HEK293 (cell line): Measurements from ENCODE around the gene NLGN1.

ENCODE experiments used
- CTCF ChIA-PET: fragments of 350-600 bp; formaldehyde crosslinking; extraction: SDS; loops from one replicate; lab custom pipeline; 2021; ENCODE audit warnings: antibody characterized with exemption; lab: Yijun Ruan, JAX
- POLR2A ChIA-PET: fragments of 300-600 bp; formaldehyde crosslinking; extraction: SDS; loops from one replicate; lab custom pipeline; 2020; ENCODE audit warnings: antibody characterized with exemption, inconsistent platforms; lab: Yijun Ruan, JAX
- H3K27ac ChIP-seq: fragments of 200-500 bp; sonication (Bioruptor generic); 2 replicates; pipeline ENCODE4 v1.5.1; 2014; ENCODE audit warnings: low read depth, low read length, control low read depth, inconsistent platforms; ENCODE audit errors: extremely low read depth
- H3K36me3 ChIP-seq, 2 experiments: fragments of 200-500 bp in 1 of 2; sonication (Bioruptor generic) in 1 of 2; 1 replicate in 1 of 2; 2 replicates in 1 of 2; pipeline ENCODE4 v1.5.1; 2014 to 2017; ENCODE audit warnings: inconsistent platforms in 2 of 2, low read length in 2 of 2; ENCODE audit not compliant: control insufficient read depth in 2 of 2, insufficient read depth in 1 of 2
- H3K4me1 ChIP-seq: fragments of 200-500 bp; sonication (Bioruptor generic); 2 replicates; pipeline ENCODE4 v1.5.1; 2014; ENCODE audit warnings: mild to moderate bottlenecking, low read length, inconsistent platforms; ENCODE audit not compliant: control insufficient read depth, insufficient read depth
- H3K4me3 ChIP-seq: 2 replicates; pipeline ENCODE4 v1.5.1; 2011; ENCODE audit warnings: low read depth, mild to moderate bottlenecking, control low read depth, low read length, moderate library complexity
- H3K9me3 ChIP-seq: fragments of 200-500 bp; sonication (Bioruptor generic); 2 replicates; pipeline ENCODE4 v1.5.1; 2014; ENCODE audit warnings: low read depth, low read length, inconsistent platforms; ENCODE audit not compliant: control insufficient read depth, insufficient read depth
- EGR2 ChIP-seq: fragments of 450-650 bp; formaldehyde crosslinking; IDR thresholded peaks from 2 replicates; pipeline ENCODE4 v1.5.1; 2016; ENCODE audit warnings: low read depth, missing biosample characterization, missing genetic modification characterization
- KLF9 ChIP-seq: fragments of 450-650 bp; formaldehyde crosslinking; IDR thresholded peaks from 2 replicates; pipeline ENCODE4 v1.5.1; 2016; ENCODE audit warnings: missing biosample characterization, missing genetic modification characterization, low read depth
- OSR2 ChIP-seq: fragments of 450-650 bp; formaldehyde crosslinking; IDR thresholded peaks from 2 replicates; pipeline ENCODE4 v1.5.1; 2016; ENCODE audit warnings: missing biosample characterization, missing genetic modification characterization
- ZBTB8A ChIP-seq: fragments of 450-650 bp; formaldehyde crosslinking; IDR thresholded peaks from 2 replicates; pipeline ENCODE4 v1.5.1; 2016; ENCODE audit warnings: missing biosample characterization, missing genetic modification characterization
- ZNF10 ChIP-seq: fragments of 450-650 bp; formaldehyde crosslinking; IDR thresholded peaks from 2 replicates; pipeline ENCODE4 v1.5.1; 2017; ENCODE audit warnings: missing biosample characterization, missing genetic modification characterization
- ZNF114 ChIP-seq: fragments of 450-650 bp; formaldehyde crosslinking; IDR thresholded peaks from 2 replicates; pipeline ENCODE4 v1.5.0; 2017; ENCODE audit warnings: missing biosample characterization, missing genetic modification characterization
- ZNF2 ChIP-seq: fragments of 450-650 bp; formaldehyde crosslinking; IDR thresholded peaks from 2 replicates; pipeline ENCODE4 v1.5.1; 2016; ENCODE audit warnings: missing biosample characterization, missing genetic modification characterization
- ZNF274 ChIP-seq, 2 experiments: fragments of 200-500 bp in 1 of 2; fragments of 450-650 bp in 1 of 2; sonication (Bioruptor generic) in 1 of 2; formaldehyde crosslinking in 1 of 2; IDR thresholded peaks; 2 replicates each; pipeline versions ENCODE4 v1.5.1 to v1.6.1; 2014 to 2016; ENCODE audit warnings: borderline replicate concordance in 1 of 2, inconsistent platforms in 1 of 2, low read length in 1 of 2, missing biosample characterization in 1 of 2, missing genetic modification characterization in 1 of 2
- ZNF510 ChIP-seq: fragments of 450-650 bp; formaldehyde crosslinking; IDR thresholded peaks from 2 replicates; pipeline ENCODE4 v1.5.1; 2018; ENCODE audit warnings: mild to moderate bottlenecking, missing genetic modification characterization, missing biosample characterization; ENCODE audit not compliant: insufficient replicate concordance
- ZNF707 ChIP-seq: fragments of 450-650 bp; formaldehyde crosslinking; IDR thresholded peaks from 2 replicates; pipeline ENCODE4 v1.5.1; 2016; ENCODE audit warnings: missing biosample characterization, missing genetic modification characterization
- ZNF843 ChIP-seq: fragments of 450-650 bp; formaldehyde crosslinking; IDR thresholded peaks from 2 replicates; pipeline ENCODE4 v1.5.1; 2016; ENCODE audit warnings: missing biosample characterization, missing genetic modification characterization
- TF ChIP-seq, protein P1 (sequence below): fragments of 450-650 bp; formaldehyde crosslinking; IDR thresholded peaks from 2 replicates; pipeline ENCODE4 v1.5.1; 2016; ENCODE audit warnings: missing biosample characterization, missing genetic modification characterization
- TF ChIP-seq, protein P2 (sequence below): fragments of 450-650 bp; formaldehyde crosslinking; IDR thresholded peaks from 2 replicates; pipeline ENCODE4 v1.5.1; 2016; ENCODE audit warnings: missing biosample characterization, missing genetic modification characterization, low read depth
- TF ChIP-seq, protein P3 (sequence below): fragments of 450-650 bp; formaldehyde crosslinking; IDR thresholded peaks from 2 replicates; pipeline ENCODE4 v1.5.1; 2016; ENCODE audit warnings: missing biosample characterization, missing genetic modification characterization
- TF ChIP-seq, protein P4 (sequence below): fragments of 450-650 bp; formaldehyde crosslinking; IDR thresholded peaks from 2 replicates; pipeline ENCODE4 v1.5.1; 2016; ENCODE audit warnings: missing biosample characterization, missing genetic modification characterization
- TF ChIP-seq, protein P5 (sequence below): fragments of 450-650 bp; formaldehyde crosslinking; IDR thresholded peaks from 2 replicates; pipeline ENCODE4 v1.5.1; 2016; ENCODE audit warnings: missing biosample characterization, missing genetic modification characterization, borderline replicate concordance

NLGN1 gene

DNA sequence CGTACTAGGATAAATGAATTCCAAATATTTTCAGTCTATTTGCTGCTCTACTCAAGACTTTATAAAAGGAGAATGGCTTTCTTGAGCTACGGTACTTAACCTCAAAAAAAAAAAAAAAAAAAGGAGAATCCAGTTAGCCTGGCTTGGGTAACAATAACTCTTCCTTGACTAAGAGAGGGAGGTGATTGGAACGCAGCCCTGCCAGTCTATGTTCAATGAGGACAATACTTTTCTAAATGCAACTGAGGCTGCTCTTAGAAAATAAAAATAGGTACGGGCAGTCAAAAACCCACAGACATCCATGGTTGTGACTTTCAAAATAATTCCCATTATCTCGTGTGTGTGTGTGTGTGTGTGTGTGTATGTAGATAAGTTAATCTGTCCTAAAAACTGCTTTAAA is 799.9 kb downstream of the NLGN1 start:
- CTCF ChIA-PET = no interaction called here
- TF ChIP-seq ZBTB8A (no peak), ZNF510 (no peak), ZNF10 (tag by site-specific recombination) (no peak), OSR2 (tag by site-specific recombination) (no peak)
- TF ChIP-seq, protein P1, sequence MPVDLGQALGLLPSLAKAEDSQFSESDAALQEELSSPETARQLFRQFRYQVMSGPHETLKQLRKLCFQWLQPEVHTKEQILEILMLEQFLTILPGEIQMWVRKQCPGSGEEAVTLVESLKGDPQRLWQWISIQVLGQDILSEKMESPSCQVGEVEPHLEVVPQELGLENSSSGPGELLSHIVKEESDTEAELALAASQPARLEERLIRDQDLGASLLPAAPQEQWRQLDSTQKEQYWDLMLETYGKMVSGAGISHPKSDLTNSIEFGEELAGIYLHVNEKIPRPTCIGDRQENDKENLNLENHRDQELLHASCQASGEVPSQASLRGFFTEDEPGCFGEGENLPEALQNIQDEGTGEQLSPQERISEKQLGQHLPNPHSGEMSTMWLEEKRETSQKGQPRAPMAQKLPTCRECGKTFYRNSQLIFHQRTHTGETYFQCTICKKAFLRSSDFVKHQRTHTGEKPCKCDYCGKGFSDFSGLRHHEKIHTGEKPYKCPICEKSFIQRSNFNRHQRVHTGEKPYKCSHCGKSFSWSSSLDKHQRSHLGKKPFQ (tag by site-specific recombination) = no peak
- TF ChIP-seq, protein P2, sequence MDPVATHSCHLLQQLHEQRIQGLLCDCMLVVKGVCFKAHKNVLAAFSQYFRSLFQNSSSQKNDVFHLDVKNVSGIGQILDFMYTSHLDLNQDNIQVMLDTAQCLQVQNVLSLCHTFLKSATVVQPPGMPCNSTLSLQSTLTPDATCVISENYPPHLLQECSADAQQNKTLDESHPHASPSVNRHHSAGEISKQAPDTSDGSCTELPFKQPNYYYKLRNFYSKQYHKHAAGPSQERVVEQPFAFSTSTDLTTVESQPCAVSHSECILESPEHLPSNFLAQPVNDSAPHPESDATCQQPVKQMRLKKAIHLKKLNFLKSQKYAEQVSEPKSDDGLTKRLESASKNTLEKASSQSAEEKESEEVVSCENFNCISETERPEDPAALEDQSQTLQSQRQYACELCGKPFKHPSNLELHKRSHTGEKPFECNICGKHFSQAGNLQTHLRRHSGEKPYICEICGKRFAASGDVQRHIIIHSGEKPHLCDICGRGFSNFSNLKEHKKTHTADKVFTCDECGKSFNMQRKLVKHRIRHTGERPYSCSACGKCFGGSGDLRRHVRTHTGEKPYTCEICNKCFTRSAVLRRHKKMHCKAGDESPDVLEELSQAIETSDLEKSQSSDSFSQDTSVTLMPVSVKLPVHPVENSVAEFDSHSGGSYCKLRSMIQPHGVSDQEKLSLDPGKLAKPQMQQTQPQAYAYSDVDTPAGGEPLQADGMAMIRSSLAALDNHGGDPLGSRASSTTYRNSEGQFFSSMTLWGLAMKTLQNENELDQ (tag by site-specific recombination) = no peak
- TF ChIP-seq, all 188 proteins: peak for 0
- POLR2A ChIA-PET = no interaction called here
- no peaks in the 10 kb centered on the region for H3K9me3 ChIP-seq
- H3K27ac ChIP-seq = no peak overlapping the region
- H3K36me3 ChIP-seq = no peaks in the 10 kb centered on the region
- no peaks in the 10 kb centered on the region for H3K4me1 ChIP-seq
- H3K4me3 ChIP-seq = no peak overlapping the region

DNA sequence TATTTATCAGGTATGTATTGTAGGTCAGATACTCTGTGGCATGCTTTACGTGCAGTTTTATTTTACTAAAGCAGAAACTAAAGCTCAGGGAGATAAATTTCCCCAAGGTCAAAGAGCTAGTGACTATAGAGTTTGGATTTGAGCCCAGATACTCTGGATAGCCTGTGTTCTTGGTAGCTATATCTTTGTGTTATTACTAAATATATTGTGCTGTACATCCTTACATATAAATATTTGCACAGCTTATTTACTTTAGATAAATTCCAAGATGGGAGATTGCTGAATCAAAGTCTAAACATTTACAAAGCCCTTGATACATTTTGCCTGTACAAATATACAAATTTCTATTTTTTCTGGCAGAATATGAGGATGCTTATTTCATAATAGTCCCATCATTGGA is 800.7 kb downstream of the NLGN1 start:
- ChIA-PET POLR2A (no interaction called here), CTCF (no interaction called here)
- H3K27ac ChIP-seq = no peak overlapping the region
- H3K4me1 ChIP-seq = no peaks in the 10 kb centered on the region
- no peak overlapping the region for H3K4me3 ChIP-seq
- no peaks in the 10 kb centered on the region for H3K36me3 ChIP-seq
- no peaks in the 10 kb centered on the region for H3K9me3 ChIP-seq
- no peak for TF ChIP-seq ZNF274 (IDR thresholded peaks at IDR 0.05; ENCODE audit: low read length)
- no peak for TF ChIP-seq ZNF274 (tag by site-specific recombination; IDR thresholded peaks at IDR 0.05; ENCODE audit: borderline replicate concordance)
- no peak for TF ChIP-seq ZNF707 (tag by site-specific recombination)
- no peak for TF ChIP-seq KLF9 (tag by site-specific recombination)
- no peak for TF ChIP-seq EGR2 (tag by site-specific recombination)
- TF ChIP-seq, protein P3, sequence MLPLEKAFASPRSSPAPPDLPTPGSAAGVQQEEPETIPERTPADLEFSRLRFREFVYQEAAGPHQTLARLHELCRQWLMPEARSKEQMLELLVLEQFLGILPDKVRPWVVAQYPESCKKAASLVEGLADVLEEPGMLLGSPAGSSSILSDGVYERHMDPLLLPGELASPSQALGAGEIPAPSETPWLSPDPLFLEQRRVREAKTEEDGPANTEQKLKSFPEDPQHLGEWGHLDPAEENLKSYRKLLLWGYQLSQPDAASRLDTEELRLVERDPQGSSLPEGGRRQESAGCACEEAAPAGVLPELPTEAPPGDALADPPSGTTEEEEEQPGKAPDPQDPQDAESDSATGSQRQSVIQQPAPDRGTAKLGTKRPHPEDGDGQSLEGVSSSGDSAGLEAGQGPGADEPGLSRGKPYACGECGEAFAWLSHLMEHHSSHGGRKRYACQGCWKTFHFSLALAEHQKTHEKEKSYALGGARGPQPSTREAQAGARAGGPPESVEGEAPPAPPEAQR (tag by site-specific recombination) = no peak

DNA sequence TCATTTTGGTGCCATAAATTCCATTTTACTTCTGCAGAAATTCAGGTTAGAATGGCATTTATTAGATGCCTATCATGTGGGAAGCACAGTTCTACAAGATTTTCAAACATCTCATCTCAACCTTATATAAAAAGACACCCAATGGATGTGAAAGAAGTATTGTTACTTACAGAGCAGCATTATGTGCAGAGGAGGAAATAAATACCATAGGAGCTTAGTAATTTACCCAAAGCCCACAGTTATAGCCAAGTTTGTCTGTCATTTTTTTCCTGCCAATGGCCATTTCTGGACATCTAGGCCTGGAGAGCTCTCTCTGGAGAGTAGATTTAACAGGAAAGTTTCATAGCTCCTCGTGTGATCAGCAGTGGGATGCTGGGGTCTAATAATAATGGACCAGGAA is 802.2 kb downstream of the NLGN1 start:
- TF ChIP-seq, protein P4, sequence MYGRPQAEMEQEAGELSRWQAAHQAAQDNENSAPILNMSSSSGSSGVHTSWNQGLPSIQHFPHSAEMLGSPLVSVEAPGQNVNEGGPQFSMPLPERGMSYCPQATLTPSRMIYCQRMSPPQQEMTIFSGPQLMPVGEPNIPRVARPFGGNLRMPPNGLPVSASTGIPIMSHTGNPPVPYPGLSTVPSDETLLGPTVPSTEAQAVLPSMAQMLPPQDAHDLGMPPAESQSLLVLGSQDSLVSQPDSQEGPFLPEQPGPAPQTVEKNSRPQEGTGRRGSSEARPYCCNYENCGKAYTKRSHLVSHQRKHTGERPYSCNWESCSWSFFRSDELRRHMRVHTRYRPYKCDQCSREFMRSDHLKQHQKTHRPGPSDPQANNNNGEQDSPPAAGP = no peak
- TF ChIP-seq ZNF2 (tag by site-specific recombination) (no peak), ZNF843 (no peak), ZNF114 (tag by site-specific recombination) (no peak)
- TF ChIP-seq, protein P5, sequence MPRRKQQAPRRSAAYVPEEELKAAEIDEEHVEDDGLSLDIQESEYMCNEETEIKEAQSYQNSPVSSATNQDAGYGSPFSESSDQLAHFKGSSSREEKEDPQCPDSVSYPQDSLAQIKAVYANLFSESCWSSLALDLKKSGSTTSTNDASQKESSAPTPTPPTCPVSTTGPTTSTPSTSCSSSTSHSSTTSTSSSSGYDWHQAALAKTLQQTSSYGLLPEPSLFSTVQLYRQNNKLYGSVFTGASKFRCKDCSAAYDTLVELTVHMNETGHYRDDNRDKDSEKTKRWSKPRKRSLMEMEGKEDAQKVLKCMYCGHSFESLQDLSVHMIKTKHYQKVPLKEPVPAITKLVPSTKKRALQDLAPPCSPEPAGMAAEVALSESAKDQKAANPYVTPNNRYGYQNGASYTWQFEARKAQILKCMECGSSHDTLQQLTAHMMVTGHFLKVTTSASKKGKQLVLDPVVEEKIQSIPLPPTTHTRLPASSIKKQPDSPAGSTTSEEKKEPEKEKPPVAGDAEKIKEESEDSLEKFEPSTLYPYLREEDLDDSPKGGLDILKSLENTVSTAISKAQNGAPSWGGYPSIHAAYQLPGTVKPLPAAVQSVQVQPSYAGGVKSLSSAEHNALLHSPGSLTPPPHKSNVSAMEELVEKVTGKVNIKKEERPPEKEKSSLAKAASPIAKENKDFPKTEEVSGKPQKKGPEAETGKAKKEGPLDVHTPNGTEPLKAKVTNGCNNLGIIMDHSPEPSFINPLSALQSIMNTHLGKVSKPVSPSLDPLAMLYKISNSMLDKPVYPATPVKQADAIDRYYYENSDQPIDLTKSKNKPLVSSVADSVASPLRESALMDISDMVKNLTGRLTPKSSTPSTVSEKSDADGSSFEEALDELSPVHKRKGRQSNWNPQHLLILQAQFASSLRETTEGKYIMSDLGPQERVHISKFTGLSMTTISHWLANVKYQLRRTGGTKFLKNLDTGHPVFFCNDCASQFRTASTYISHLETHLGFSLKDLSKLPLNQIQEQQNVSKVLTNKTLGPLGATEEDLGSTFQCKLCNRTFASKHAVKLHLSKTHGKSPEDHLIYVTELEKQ (tag by site-specific recombination) = no peak
- Histone ChIP-seq H3K9me3 (no peaks in the 10 kb centered on the region), H3K4me3 (no peak overlapping the region), H3K27ac (no peak overlapping the region), H3K36me3 (no peaks in the 10 kb centered on the region), H3K4me1 (no peaks in the 10 kb centered on the region)
- ChIA-PET POLR2A (no interaction called here), CTCF (no interaction called here)
